Gastroesophageal sphincter (tissue), 4 donors: ENCODE results near the gene KRT85. TPM values are rescaled to one million over a fixed set of nuclear protein-coding genes. Genes with fewer than 3 reads are reported as not detected.

Source experiments
- ATAC-seq: fragments of 150-250 bp; one replicate; pipeline ENCODE4 v1.9.1; 2016; ENCODE audit warnings: mild to moderate bottlenecking, moderate library complexity
- H3K27ac ChIP-seq, 4 donors: fragments of 200-600 bp; sonication (generic) in 3 of 4; 1 replicate in 3 of 4; 2 replicates in 1 of 4; pipeline ENCODE4 v1.5.1; 2016 to 2019
- H3K27me3 ChIP-seq: fragments of 200-600 bp; sonication (generic); one replicate; pipeline ENCODE4 v1.5.1; 2019
- H3K36me3 ChIP-seq, 2 donors: fragments of 200-600 bp; sonication (generic); one replicate each; pipeline ENCODE4 v1.5.1; 2019; ENCODE audit warnings: control low read depth in 1 of 2
- H3K4me1 ChIP-seq, 3 donors: fragments of 200-600 bp; sonication (generic); 1 replicate in 2 of 3; 2 replicates in 1 of 3; pipeline ENCODE4 v1.5.1; 2016 to 2019; ENCODE audit warnings: control low read depth in 2 of 3
- H3K4me3 ChIP-seq, 2 donors: fragments of 200-600 bp; sonication (generic); one replicate each; pipeline ENCODE4 v1.5.1; 2019; ENCODE audit warnings: mild to moderate bottlenecking in 1 of 2, moderate library complexity in 1 of 2
- H3K9me3 ChIP-seq, 3 donors: fragments of 200-600 bp; sonication (generic); one replicate each; pipeline ENCODE4 v1.5.1; 2017 to 2019; ENCODE audit warnings: control low read depth in 2 of 3
- CTCF ChIP-seq, 4 experiments: fragments of 200-600 bp in 2 of 4; fragments of 450-650 bp in 2 of 4; sonication (generic) in 1 of 4; IDR thresholded peaks; one replicate each; pipeline ENCODE4 v1.5.1; 2017 to 2019; ENCODE audit warnings: antibody characterized with exemption in 4 of 4, mild to moderate bottlenecking in 2 of 4, moderate library complexity in 2 of 4
- EP300 ChIP-seq: sonication (generic); formaldehyde crosslinking; IDR thresholded peaks from one replicate; pipeline ENCODE4 v1.6.1; 2017; ENCODE audit warnings: antibody characterized with exemption, mild to moderate bottlenecking
- POLR2A ChIP-seq, 2 donors: fragments of 450-650 bp; IDR thresholded peaks; one replicate each; pipeline ENCODE4 v1.6.1; 2017; ENCODE audit warnings: antibody characterized with exemption in 2 of 2, mild to moderate bottlenecking in 2 of 2, moderate library complexity in 1 of 2
- POLR2AphosphoS5 ChIP-seq: sonication (generic); formaldehyde crosslinking; IDR thresholded peaks from one replicate; pipeline ENCODE4 v1.6.1; 2017; ENCODE audit warnings: antibody characterized with exemption
- WGBS, 2 donors: methylation state at CpG; one replicate each; pipeline ENCODE4 v1.1.5; 2018; ENCODE audit warnings: low coverage in 1 of 2; 5-methylcytosine and 5-hydroxymethylcytosine counted together
- total RNA-seq, 4 donors: library from RNA; depleted of rRNA; stranded (reverse); fragments of >200 nt; gene quantifications; one replicate each; pipeline ENCODE4 v1.1.0, GENCODE V29; 2016

The KRT85 gene
- total RNA-seq, 4 donors from 2014 or later, result not detected

GRCh38 chr12:52403561-52403960 is 36.3 kb upstream of the KRT85 start:
- ATAC-seq, result no peak
- no peaks in the 10 kb centered on the region for H3K4me1 ChIP-seq
- peaks cover 32% of the 10 kb centered on the region for H3K27me3 ChIP-seq
- no CpG with 5 or more reads among the region's 9 CpGs for WGBS, 2 donors
- no peaks in the 10 kb centered on the region for H3K9me3 ChIP-seq
- TF ChIP-seq CTCF (IDR thresholded peaks at IDR 0.05) (no peak), POLR2A (IDR thresholded peaks at IDR 0.05) (no peak), EP300 (no peak), POLR2AphosphoS5 (no peak)
- no peaks in the 10 kb centered on the region for H3K36me3 ChIP-seq
- H3K4me3 ChIP-seq, result no peak overlapping the region
- H3K27ac ChIP-seq, result no peak overlapping the region

- Histone ChIP-seq H3K36me3 (no peaks in the 10 kb centered on the region), H3K4me1 (no peaks in the 10 kb centered on the region), H3K27ac (no peak overlapping the region), H3K9me3 (no peaks in the 10 kb centered on the region), H3K27me3 (peaks cover 32% of the 10 kb centered on the region), H3K4me3 (no peak overlapping the region)
- no peak for TF ChIP-seq EP300
- no peak for TF ChIP-seq POLR2AphosphoS5
- no peak for TF ChIP-seq POLR2A (IDR thresholded peaks at IDR 0.05)
- no peak for TF ChIP-seq CTCF (IDR thresholded peaks at IDR 0.05)
- no peak for ATAC-seq
- 63 to 67% methylated on average over 1 to 3 of the region's 3 CpGs for WGBS, 2 donors
Measured at GRCh38 chr12:52402873-52403540, 35.7 kb upstream of the KRT85 start.

- H3K4me1 ChIP-seq, result no peaks in the 10 kb centered on the region
- no peaks in the 10 kb centered on the region for H3K9me3 ChIP-seq
- peaks cover 27% of the 10 kb centered on the region for H3K27me3 ChIP-seq
- no peak overlapping the region for H3K4me3 ChIP-seq
- WGBS, 2 donors, result 100% methylated on average over 2 of the region's 2 CpGs; no CpG with 5 or more reads in 1 of the 2 donors
- no peak for ATAC-seq
- no peak overlapping the region for H3K27ac ChIP-seq
- no peak for TF ChIP-seq CTCF (IDR thresholded peaks at IDR 0.05)
- no peak for TF ChIP-seq POLR2AphosphoS5
- TF ChIP-seq POLR2A (IDR thresholded peaks at IDR 0.05), result no peak
- TF ChIP-seq EP300, result no peak
- H3K36me3 ChIP-seq, result no peaks in the 10 kb centered on the region
Measured at GRCh38 chr12:52402377-52402776, 35.1 kb upstream of the KRT85 start.

GRCh38 chr12:52401926-52402325 is 34.6 kb upstream of the KRT85 start:
- no peaks in the 10 kb centered on the region for H3K36me3 ChIP-seq
- H3K4me1 ChIP-seq, result no peaks in the 10 kb centered on the region
- H3K4me3 ChIP-seq, result no peak overlapping the region
- TF ChIP-seq CTCF (IDR thresholded peaks at IDR 0.05), result no peak
- no peak for TF ChIP-seq POLR2A (IDR thresholded peaks at IDR 0.05)
- no peak for TF ChIP-seq EP300
- no peak for TF ChIP-seq POLR2AphosphoS5
- H3K9me3 ChIP-seq, result no peaks in the 10 kb centered on the region
- no peak for ATAC-seq
- H3K27me3 ChIP-seq, result peaks cover 27% of the 10 kb centered on the region
- H3K27ac ChIP-seq, result no peak overlapping the region
- 81 to 84% methylated on average over 4 of the region's 4 CpGs for WGBS, 2 donors

- WGBS, 2 donors, result 88 to 100% methylated on average over 1 to 2 of the region's 5 CpGs
- no peaks in the 10 kb centered on the region for H3K36me3 ChIP-seq
- H3K4me3 ChIP-seq, result no peak overlapping the region
- peaks cover 27% of the 10 kb centered on the region for H3K27me3 ChIP-seq
- ATAC-seq, result no peak
- TF ChIP-seq POLR2A (IDR thresholded peaks at IDR 0.05) (no peak), EP300 (no peak), CTCF (IDR thresholded peaks at IDR 0.05) (no peak), POLR2AphosphoS5 (no peak)
- H3K9me3 ChIP-seq, result no peaks in the 10 kb centered on the region
- no peak overlapping the region for H3K27ac ChIP-seq
- no peaks in the 10 kb centered on the region for H3K4me1 ChIP-seq
Measured at GRCh38 chr12:52401526-52401925, 34.2 kb upstream of the KRT85 start.
